ENCODE results near the gene POLD1. TPM values are rescaled to one million over a fixed set of nuclear protein-coding genes. Genes with fewer than 3 reads are reported as not detected.

The POLD1 gene
- total RNA-seq, 1 donor from 2014 or later = 10.6 TPM

DNA sequence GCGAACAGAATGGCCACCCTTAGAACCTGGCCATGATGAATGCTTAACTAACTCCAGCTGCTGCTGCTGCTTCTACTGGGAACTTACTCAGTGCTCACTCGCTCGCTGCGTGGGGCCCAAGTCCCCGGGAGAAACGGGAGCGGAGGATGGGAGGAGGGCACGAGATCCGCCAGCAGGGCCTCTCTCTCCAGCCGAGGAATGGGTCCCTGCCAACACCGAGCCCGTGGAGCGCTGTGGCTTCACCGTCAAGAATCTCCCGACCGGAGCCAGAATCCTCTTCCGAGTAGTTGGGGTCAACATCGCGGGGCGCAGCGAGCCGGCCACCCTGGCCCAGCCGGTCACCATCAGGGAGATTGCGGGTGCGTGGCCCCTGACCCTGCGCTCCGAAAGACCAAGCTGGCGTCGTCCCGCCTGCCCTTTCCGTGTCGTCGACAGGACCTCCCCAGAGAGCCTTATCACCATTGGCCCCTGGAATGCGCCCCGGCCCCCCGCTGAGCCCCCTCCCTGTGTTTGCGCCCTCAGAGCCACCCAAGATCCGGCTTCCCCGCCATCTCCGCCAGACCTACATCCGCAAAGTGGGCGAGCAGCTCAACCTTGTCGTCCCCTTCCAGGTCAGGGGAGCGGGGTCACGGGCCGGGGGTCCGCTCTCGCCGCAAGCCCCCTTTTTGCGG lies 74.4 kb downstream of the POLD1 start:
- intact Hi-C loops (cut with micrococcal nuclease) = no loop called here
- ATAC-seq = no peak
- DNase-seq = no peak

DNA sequence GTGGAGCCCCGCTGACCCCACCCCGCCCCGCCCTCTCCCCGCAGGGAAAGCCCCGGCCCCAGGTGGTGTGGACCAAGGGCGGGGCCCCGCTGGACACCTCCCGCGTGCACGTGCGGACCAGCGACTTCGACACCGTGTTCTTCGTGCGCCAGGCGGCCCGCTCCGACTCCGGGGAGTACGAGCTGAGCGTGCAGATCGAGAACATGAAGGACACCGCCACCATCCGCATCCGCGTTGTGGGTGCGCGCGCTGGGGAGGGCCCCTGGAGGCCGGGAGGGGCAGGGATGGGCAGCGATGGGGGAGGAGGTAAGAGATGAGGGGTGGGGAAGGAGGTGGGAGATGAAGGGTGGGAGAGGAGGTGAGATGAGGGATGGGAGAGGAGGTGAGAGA lies 74.9 kb downstream of the POLD1 start:
- DNase-seq (no peak), ATAC-seq (no peak)
- intact Hi-C loops (cut with micrococcal nuclease) = no loop called here

DNA sequence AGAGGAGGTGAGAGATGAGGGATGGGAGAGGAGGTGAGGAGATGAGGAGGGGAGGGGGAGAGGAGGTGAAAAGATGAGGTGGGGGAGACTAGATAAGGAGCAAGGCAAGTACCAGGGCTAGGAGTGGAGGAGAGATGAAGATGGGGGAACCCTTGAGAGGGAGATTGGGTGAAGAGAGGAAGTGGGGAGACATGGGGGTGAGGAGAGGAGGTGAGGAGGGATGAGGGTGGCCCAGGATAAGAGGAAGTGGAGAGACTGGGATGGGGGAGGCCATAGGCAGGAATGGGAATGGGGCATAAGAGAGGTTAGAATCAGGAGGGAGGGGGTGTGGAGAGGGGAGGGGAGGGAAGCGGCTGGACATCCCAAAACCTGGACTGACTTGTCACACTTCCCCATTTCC lies 75.5 kb downstream of the POLD1 start:
- DNase-seq (no peak), ATAC-seq (no peak)
- intact Hi-C loops (cut with micrococcal nuclease) = no loop called here

- no peak for DNase-seq
- intact Hi-C loops (cut with micrococcal nuclease) = no loop called here
- ATAC-seq = no peak
These were observed 76.1 kb downstream of the POLD1 start for GRCh38 chr19:50460161-50460765.

DNA sequence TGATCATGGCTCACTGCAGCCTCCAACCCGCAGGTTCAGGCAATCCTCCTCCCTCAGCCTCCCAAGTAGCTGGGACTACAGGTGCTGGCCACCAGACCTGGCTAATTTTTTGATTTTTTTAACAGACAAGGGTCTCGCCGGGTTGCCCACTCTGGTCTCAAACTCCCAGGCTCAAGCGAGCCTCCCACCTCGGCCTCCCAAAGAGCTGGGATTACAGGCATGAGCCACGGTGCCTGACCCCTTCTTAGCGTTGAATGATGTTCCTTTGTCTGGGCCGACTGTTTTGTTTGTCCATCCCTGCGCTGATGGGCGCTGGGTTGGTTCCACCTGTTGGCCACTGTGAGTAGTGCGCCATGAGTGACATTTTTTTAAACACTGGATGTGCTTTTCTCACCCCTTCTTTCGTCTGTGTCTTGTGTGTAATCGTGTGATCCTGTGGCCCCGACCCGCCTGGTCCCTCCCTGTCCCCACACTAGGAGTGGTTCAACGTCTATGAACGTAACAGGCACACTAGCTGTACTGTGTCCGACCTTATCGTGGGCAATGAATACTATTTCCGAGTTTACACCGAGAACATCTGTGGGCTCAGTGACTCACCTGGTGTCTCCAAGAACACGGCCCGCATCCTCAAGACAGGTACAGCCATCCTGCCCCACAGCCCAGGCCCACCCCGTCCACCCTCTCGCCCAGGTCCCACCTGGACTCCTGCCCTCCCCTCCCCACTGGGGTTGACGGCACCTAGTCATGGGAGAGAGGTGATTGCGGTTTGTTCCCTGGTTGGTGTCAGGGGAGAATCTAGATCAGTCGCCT lies 77.1 kb downstream of the POLD1 start:
- ATAC-seq (peak; percentile 79), DNase-seq (peak; percentile 61)
- intact Hi-C loops (cut with micrococcal nuclease) = no loop called here

GRCh38 chr19:50462970-50463369 lies 78.8 kb downstream of the POLD1 start:
- no peak for DNase-seq
- intact Hi-C loops (cut with micrococcal nuclease) = no loop called here
- no peak for ATAC-seq

GRCh38 chr19:50464348-50464747 lies 80.2 kb downstream of the POLD1 start:
- no peak for ATAC-seq

DNA sequence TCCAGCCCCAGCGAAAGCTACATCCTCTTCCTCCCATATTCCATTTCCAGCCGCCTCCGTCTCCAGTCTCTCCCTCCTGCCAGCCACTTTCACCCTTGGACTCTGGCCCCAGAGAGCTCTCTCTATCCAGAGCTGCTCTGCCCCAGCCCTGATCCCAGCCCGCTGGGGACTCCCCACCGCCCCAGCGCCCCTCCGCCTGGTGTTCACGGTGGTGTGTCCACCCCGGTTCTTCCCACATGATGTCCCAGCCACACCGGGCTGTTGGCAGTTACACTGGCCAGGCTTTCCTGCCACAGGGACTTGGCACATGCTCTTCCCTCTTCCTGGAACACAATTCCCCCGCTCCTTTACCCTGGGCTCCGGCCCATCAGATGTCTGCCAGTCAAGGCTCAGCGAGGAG lies 80.9 kb downstream of the POLD1 start:
- ATAC-seq (no peak), DNase-seq (no peak)
- intact Hi-C loops (cut with micrococcal nuclease) = no loop called here

More at GRCh38 chr19:50464348-50464747, 80.2 kb downstream of the POLD1 start:
- intact Hi-C loops (cut with micrococcal nuclease) = no loop called here
- DNase-seq = no peak

DNA sequence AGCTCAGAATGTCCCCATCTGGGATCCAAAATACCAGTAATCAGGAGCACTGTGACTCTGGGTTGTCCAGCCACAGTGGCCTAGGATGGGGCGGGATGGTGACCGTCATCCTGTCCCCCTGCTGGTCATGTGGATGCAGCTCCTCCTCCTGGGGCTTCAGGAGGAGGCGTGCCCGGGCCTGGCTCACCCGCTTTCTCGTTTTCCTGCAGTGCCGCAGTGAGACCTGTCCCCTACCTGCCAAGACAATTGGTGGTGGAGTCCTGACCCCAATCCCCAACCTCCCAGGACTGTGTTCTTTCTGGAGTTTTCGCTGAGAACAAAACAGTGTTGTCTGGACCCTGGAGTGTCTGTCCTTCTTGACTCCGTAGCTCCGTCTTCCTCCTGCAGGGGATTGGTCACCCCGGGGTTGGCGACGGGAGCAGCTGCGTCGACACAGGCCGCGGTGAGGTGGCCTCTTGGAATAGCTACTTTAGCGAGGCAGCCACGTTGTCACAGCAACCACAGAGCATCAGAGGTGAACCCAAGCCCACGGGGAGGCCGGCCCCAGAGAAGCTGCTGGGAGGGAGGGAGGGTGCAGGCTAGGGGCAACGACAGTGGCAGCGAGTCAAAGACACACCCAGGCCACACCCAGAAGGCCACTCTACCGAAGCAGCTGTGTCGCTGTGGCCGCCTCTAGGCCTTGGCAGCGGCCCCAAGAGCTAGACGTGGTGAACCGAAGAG lies 82.0 kb downstream of the POLD1 start:
- no peak for ATAC-seq
- intact Hi-C loops (cut with micrococcal nuclease) = no loop called here
- no peak for DNase-seq

- DNase-seq (no peak), ATAC-seq (no peak)
- intact Hi-C loops (cut with micrococcal nuclease) = no loop called here
These were observed 82.5 kb downstream of the POLD1 start for GRCh38 chr19:50466706-50467039.

GRCh38 chr19:50467566-50467965 lies 83.4 kb downstream of the POLD1 start:
- no peak for DNase-seq
- intact Hi-C loops (cut with micrococcal nuclease) = no loop called here
- no peak for ATAC-seq

Other genes starting within 250 kb of the POLD1 start
- not detected for gene IZUMO2, start 221.1 kb upstream of the POLD1 start, total RNA-seq
- 131 TPM for gene MYH14, start 180.7 kb upstream of the POLD1 start, total RNA-seq
- 2.5 TPM for gene KCNC3, start 55.0 kb upstream of the POLD1 start, total RNA-seq
- 0.32 TPM for gene NAPSA, start 18.7 kb upstream of the POLD1 start, total RNA-seq
- gene NR1H2, start 7.9 kb upstream of the POLD1 start, total RNA-seq = 76.5 TPM
- not detected for gene SPIB, start 34.6 kb downstream of the POLD1 start, total RNA-seq
- gene MYBPC2, start 48.5 kb downstream of the POLD1 start, total RNA-seq = 0.12 TPM
- gene EMC10, start 92.2 kb downstream of the POLD1 start, total RNA-seq = 79.5 TPM
- 1.2 TPM for gene GARIN5A, start 92.5 kb downstream of the POLD1 start, total RNA-seq
- gene JOSD2, start 126.8 kb downstream of the POLD1 start, total RNA-seq = 35.2 TPM
- gene ASPDH, start 129.6 kb downstream of the POLD1 start, total RNA-seq = not detected
- gene LRRC4B, start 184.1 kb downstream of the POLD1 start, total RNA-seq = 0.62 TPM

All from left ventricle myocardium superior (tissue), 1 donor.